GM12801 (cell line): ENCODE results near the gene MYH14.

ENCODE experiments used
- TF ChIP-seq, protein P1 (sequence below): IDR thresholded peaks from one replicate; pipeline ENCODE4 v1.5.1; 2011; ENCODE audit warnings: control low read depth; ENCODE audit not compliant: insufficient read length; ENCODE audit errors: extremely low read depth

Gene MYH14

DNA sequence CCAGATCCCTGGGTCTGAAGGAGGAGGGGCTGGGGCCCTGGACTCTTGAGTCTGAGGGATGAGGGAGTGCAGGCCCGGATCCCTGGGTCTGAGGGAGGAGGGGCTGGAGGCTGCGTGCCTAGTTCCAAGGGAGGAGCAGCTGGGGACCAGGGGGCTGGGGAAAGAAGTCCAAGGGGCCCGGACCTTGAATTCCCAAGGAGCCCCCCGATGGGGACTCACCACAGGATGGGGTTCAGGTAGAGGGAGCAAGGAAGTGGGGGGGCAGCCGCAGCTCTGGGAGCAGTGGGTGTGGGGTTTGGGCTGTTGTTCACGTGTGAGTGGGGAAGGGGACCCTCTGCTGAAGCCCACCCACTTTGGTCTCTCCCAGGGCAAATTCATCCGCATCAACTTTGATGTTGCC, 23.1 kb downstream of the MYH14 start:
- TF ChIP-seq, protein P1, sequence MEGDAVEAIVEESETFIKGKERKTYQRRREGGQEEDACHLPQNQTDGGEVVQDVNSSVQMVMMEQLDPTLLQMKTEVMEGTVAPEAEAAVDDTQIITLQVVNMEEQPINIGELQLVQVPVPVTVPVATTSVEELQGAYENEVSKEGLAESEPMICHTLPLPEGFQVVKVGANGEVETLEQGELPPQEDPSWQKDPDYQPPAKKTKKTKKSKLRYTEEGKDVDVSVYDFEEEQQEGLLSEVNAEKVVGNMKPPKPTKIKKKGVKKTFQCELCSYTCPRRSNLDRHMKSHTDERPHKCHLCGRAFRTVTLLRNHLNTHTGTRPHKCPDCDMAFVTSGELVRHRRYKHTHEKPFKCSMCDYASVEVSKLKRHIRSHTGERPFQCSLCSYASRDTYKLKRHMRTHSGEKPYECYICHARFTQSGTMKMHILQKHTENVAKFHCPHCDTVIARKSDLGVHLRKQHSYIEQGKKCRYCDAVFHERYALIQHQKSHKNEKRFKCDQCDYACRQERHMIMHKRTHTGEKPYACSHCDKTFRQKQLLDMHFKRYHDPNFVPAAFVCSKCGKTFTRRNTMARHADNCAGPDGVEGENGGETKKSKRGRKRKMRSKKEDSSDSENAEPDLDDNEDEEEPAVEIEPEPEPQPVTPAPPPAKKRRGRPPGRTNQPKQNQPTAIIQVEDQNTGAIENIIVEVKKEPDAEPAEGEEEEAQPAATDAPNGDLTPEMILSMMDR: no peak

DNA sequence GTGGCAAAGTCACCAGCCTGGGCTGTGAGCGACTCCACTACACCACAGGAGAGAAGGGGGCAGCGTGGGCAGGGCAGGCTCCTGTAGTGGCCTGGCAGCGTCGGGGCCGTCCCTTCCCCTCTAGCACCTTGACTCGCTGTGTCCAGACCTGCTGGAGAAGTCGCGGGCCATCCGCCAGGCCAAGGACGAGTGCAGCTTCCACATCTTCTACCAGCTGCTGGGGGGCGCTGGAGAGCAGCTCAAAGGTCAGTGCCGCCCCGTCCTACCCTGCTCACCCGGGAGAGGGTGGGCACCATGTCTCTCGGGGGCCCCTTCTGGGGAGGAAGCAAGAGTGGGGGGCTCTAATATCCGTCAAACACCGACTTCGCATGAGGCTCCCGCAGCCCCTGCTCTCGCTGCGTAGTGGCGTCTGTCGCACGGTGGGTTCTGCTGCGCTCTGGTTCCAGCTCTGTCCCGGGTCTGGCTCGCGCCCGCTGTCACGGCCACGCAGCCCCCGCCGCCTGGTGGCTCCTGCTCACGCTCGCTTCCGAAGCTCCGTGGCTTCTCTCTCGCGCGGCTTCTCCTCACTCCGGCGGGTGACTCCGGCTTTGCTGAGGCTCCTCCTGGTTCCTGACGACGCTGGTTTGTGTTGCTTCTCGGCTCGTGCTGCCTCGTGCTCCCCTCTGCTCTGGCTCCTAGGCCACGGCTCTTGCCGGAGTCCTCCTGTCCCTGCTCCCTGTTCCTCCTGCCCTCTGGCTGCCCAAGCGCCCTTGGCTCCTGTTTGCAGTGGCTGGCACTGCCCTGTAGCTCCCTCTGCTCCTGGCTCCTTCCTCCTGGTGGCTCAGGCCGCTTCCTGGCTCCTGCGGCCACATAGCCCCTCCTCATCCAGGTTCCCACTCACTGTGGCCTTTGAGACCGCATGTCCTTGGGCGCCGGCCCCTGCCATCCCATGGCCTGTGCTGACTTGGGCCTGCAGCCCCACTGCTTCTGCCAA, 27.2 kb downstream of the MYH14 start:
- TF ChIP-seq, protein P1: no peak

DNA sequence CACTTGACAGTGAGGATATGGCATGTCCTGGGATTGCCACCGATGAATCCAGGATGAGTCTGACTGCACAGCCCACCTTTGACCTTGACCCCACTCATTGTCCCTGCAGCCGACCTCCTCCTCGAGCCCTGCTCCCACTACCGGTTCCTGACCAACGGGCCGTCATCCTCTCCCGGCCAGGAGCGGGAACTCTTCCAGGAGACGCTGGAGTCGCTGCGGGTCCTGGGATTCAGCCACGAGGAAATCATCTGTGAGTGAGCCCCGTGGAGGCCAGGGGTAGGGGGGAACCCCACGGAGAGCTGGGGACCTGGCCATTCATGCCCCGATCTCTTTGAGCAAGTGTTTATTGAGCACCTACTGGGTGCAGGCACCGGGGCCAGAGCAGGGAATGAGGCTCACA, 28.4 kb downstream of the MYH14 start:
- TF ChIP-seq, protein P1: no peak

DNA sequence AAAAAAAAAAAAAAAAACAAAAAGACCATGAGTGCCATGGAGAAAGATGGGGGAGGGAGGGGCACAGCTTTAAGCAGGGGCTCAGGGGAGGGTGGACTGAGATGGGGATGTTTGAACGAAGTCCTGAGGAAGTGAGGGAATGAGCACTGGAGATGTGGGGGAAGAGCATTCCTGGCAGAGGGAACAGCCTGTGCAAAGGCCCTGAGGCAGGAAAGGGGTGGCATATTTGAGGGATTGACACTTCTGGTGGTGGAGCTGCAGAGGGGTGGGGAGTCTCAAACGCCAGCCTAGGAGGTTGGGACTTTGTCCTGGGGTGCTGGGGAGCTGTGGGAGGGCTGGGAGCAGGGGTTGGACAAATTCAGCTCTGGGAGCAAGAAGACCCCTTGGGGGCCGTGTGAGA, 29.2 kb downstream of the MYH14 start:
- TF ChIP-seq, protein P1: no peak

DNA sequence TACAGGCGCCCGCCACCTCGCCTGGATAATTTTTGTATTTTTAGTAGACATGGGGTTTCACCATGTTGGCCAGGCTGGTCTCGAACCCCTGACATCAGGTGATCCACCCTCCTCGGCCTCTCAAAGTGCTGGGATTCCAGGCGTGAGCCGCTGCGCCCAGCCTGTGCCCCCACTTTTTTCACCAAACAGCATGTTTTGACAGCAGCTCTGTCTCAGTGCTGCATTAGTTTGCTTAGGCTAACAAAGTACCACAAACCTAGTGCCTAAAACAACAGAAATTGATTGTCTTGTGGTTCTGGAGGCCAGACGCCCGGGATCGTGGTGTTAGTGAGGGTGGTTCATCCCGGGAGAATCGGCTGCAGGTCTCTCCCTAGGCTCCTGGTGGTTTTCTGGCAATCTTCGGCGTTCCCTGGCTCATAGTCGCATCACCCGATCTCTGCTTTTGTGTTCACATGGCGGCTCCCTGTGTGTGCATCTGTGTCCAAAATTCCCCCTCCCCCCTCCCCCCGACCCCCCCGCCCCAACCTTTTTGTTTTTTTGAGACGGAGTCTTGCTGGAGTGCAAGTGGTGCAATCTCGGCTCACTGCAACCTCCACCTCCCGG, 30.0 kb downstream of the MYH14 start:
- TF ChIP-seq, protein P1: no peak

DNA sequence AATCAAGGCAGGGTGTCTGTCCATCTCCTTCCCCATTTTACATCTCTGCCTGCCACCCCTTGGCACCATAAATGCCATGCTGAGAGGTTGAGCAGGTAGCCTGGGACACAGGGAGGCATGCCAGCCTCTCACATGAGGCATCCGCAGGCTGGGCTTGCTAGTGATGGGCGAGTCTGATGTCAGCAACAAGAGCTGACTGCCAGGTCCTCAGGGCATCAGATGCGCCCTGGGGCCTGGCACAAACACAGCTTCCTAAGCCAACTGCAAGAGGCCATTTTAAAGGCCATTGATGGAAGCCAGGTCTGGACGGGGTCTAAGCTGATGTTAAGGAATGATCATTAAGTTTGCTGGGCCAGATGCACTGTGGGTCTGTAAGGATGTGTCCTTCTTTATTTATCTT, 34.6 kb downstream of the MYH14 start:
- TF ChIP-seq, protein P1: no peak

DNA sequence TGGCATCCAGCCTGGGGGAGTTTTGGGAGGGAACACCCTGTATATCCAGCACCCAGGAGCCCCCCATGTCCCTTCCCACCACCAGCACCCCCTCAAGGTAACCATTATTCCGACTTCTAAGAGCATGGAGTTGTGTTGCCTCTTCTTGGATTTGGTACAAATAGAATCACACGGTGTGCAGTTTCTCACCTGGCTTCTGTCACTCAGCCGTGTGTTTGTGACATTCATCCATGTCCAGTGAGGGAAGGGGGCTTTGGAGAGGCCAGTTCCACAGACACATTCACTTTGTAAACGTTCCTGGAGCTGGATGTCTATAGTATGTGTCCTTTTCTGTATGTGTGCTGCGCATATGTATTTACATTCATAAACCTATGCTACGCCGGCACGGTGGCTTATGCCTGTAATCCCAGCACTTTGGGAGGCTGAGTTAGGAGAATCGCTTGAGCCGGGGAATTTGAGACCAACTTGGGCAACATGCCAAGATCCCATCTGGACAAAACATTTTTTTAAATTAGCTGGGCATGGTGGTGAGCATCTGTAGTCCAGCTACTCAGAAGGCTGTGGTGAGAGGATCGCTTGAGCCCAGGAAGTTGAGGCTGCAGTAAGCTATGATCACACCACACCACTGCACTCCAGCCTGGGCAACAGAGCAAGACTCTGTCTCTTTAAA, 36.6 kb downstream of the MYH14 start:
- TF ChIP-seq, protein P1: no peak
